Mesothelial cell of epicardium (in vitro differentiated cells): ENCODE measurements around the gene CSTF3. TPM values are rescaled to one million over a fixed set of nuclear protein-coding genes. Genes with fewer than 3 reads are reported as not detected.

Source experiments
- DNase-seq, 2 experiments: peaks; one replicate each; pipeline ENCODE4 v3.0.0; 2021; ENCODE audit warnings: low spot score in 2 of 2; ENCODE audit not compliant: unreplicated experiment in 2 of 2
- H3K27ac Mint-ChIP-seq: 2 replicates; pipeline ENCODE4 v1.8.0; 2021; ENCODE audit warnings: mixed read lengths
- H3K27me3 Mint-ChIP-seq: 2 replicates; pipeline ENCODE4 v1.8.0; 2021; ENCODE audit warnings: low read depth, mixed read lengths
- H3K36me3 Mint-ChIP-seq: 2 replicates; pipeline ENCODE4 v1.8.0; 2021; ENCODE audit warnings: mixed read lengths
- H3K4me1 Mint-ChIP-seq: 2 replicates; pipeline ENCODE4 v1.8.0; 2021; ENCODE audit warnings: mixed read lengths
- H3K4me3 Mint-ChIP-seq: 2 replicates; pipeline ENCODE4 v1.8.0; 2021; ENCODE audit warnings: mild to moderate bottlenecking, moderate library complexity, mixed read lengths
- H3K9me3 Mint-ChIP-seq: 2 replicates; pipeline ENCODE4 v1.8.0; 2021; ENCODE audit warnings: mixed read lengths
- total RNA-seq: library from RNA; stranded (reverse); gene quantifications from 3 replicates; pipeline ENCODE4 v1.2.1, GENCODE V29; 2021
- TF ChIP-seq, protein P1 (sequence below): fragments of 200-600 bp; sonication (generic); IDR thresholded peaks from one replicate; pipeline ENCODE4 v1.5.0; 2021; ENCODE audit warnings: antibody characterized with exemption; ENCODE audit not compliant: unreplicated experiment

CSTF3 gene
- total RNA-seq, 1 donor from 2014 or later = 50.3 TPM

- Mint-ChIP-seq H3K36me3 (peaks cover 35% of the 10 kb centered on the region), H3K9me3 (no peaks in the 10 kb centered on the region), H3K4me3 (no peak overlapping the region), H3K27me3 (no peaks in the 10 kb centered on the region), H3K27ac (no peak overlapping the region), H3K4me1 (peaks cover 10% of the 10 kb centered on the region)
- TF ChIP-seq, protein P1, sequence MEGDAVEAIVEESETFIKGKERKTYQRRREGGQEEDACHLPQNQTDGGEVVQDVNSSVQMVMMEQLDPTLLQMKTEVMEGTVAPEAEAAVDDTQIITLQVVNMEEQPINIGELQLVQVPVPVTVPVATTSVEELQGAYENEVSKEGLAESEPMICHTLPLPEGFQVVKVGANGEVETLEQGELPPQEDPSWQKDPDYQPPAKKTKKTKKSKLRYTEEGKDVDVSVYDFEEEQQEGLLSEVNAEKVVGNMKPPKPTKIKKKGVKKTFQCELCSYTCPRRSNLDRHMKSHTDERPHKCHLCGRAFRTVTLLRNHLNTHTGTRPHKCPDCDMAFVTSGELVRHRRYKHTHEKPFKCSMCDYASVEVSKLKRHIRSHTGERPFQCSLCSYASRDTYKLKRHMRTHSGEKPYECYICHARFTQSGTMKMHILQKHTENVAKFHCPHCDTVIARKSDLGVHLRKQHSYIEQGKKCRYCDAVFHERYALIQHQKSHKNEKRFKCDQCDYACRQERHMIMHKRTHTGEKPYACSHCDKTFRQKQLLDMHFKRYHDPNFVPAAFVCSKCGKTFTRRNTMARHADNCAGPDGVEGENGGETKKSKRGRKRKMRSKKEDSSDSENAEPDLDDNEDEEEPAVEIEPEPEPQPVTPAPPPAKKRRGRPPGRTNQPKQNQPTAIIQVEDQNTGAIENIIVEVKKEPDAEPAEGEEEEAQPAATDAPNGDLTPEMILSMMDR = no peak
- DNase-seq = no peak
Measured at GRCh38 chr11:33094157-33094556, 67.1 kb downstream of the CSTF3 start.

DNA sequence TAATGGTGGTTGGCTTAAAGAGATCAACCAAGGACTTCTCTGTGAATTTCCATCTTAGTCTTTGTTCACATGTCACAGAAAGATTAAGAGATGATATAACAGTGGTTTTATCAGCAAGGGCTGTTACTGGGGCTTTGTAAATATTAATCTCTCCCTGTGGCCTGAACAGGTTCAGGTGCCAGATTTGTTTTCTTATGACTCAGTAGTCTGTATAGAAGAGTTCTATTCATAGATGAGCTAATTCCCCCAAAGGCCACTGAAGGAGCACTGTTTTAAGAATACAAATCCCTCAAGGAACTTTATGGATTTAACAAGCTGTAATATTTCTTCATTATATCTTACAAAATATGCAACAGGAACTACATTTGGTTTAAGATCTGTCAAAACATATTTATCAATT lies 71.5 kb downstream of the CSTF3 start:
- no peaks in the 10 kb centered on the region for H3K9me3 Mint-ChIP-seq
- no peak overlapping the region for H3K4me3 Mint-ChIP-seq
- TF ChIP-seq, protein P1 = no peak
- H3K4me1 Mint-ChIP-seq = peaks cover 10% of the 10 kb centered on the region
- H3K36me3 Mint-ChIP-seq = peaks cover 34% of the 10 kb centered on the region
- DNase-seq = no peak
- H3K27me3 Mint-ChIP-seq = no peaks in the 10 kb centered on the region
- H3K27ac Mint-ChIP-seq = no peak overlapping the region

GRCh38 chr11:33086017-33086416 lies 75.3 kb downstream of the CSTF3 start:
- TF ChIP-seq, protein P1 = no peak
- no peak overlapping the region for H3K4me3 Mint-ChIP-seq
- H3K9me3 Mint-ChIP-seq = no peaks in the 10 kb centered on the region
- peaks cover 41% of the 10 kb centered on the region for H3K36me3 Mint-ChIP-seq
- no peaks in the 10 kb centered on the region for H3K27me3 Mint-ChIP-seq
- no peak overlapping the region for H3K27ac Mint-ChIP-seq
- peaks cover 6% of the 10 kb centered on the region for H3K4me1 Mint-ChIP-seq
- no peak for DNase-seq

DNA sequence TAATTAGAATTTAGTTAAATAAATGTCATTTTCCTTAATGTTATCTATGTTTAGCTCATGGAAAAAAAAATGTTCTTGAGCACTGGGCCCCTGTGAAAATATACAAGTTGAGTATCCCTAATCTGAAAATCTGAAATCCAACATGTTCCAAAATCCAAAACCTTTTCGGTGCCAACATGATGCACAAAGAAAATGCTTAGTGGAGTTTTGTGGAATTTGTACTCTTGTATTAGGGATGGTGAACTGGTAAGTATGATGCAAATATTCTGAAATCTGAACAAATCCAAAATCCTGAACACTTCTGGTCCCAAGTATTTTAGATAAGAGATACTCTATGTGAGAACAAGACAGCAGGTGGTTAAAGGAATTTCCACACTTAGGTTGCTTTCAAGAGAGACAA lies 77.4 kb downstream of the CSTF3 start:
- Mint-ChIP-seq H3K36me3 (peaks cover 45% of the 10 kb centered on the region), H3K4me3 (no peak overlapping the region), H3K27ac (no peak overlapping the region), H3K9me3 (no peaks in the 10 kb centered on the region), H3K4me1 (no peaks in the 10 kb centered on the region), H3K27me3 (no peaks in the 10 kb centered on the region)
- TF ChIP-seq, protein P1 = no peak
- no peak for DNase-seq

GRCh38 chr11:33072465-33072864 lies 88.8 kb downstream of the CSTF3 start:
- no peaks in the 10 kb centered on the region for H3K27me3 Mint-ChIP-seq
- no peaks in the 10 kb centered on the region for H3K4me1 Mint-ChIP-seq
- no peak overlapping the region for H3K27ac Mint-ChIP-seq
- TF ChIP-seq, protein P1 = no peak
- DNase-seq = no peak
- H3K9me3 Mint-ChIP-seq = no peaks in the 10 kb centered on the region
- peaks cover 58% of the 10 kb centered on the region for H3K36me3 Mint-ChIP-seq
- H3K4me3 Mint-ChIP-seq = no peak overlapping the region
